ENCODE results near the gene SCN5A.

SCN5A gene

DNA sequence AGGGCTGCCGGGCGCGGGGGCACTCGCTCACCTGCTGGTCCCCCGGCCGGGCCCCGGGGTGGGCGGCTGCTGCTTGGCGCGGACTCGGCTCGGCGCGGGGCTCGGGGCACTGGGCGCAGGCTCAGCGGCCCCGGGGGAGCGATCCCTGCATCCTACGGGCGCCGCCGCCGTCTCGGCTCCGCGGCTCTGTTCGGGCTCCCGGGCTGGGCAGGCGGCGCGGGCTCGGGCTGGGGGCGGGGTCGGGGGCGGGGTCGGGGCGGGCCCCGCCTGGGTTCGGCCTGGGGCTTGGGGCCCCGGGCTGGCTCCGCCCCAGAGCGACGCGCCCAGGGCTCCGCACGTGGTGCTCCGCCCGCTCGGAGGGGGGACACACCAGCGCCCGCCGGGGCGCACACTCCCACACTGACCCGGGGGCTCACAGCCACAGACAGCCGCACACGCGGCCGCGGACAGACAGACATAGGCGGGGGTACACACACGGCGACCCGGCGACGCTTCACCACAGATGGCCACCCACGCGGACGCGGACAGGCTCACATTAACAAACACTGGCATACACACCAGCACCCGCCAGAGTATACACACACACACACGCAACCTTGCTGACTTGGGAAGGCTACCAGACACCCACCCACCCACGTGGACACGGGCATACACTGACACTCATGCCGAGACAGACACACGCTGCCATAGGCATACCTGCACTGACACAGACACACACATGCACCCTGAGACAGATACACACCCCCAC is at the start of gene SCN5A:
Gene SCN5A (minus strand): TSS at position 188 of the 748 bp plus-strand sequence. CDS start 16,380 bp downstream, outside the sequence.
- DNase-seq: peak; percentile 39

DNA sequence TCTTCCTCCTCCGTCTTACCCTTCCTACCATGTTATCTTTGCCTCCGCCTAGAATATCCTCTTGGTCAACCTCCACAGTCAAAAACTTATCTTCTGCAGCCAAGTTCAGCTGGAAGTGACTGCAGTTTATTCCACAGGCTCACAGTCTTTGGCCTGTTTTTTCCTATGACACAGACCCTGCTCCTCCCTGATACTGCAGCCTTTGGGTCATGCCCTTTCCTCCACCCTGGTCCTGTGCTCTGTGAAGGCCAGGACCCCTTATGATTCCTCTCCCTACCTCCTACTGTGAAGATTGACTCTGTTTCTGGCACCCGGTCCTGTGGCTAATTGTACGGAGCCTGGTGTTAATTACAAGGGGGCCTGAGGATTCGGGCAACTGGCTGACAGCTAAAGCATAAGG is 49.3 kb upstream of the SCN5A start:
- no peak for DNase-seq

DNA sequence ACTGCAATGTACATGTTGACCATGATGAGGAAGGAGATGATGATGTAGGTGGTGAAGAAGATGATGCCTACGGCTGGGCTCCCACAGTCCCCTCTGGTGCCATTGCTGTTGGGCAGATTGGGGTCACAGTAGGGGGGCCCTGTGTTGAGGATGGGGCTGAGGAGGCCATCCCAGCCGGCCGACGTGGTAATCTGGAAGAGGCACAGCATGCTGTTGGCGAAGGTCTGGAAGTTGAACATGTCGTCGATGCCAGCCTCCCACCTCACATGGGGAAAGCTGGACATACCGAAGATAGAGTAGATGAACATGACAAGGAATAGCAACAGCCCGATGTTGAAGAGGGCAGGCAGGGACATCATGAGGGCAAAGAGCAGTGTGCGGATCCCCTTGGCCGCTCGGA is 48.6 kb upstream of the SCN5A start:
- DNase-seq: no peak

DNA sequence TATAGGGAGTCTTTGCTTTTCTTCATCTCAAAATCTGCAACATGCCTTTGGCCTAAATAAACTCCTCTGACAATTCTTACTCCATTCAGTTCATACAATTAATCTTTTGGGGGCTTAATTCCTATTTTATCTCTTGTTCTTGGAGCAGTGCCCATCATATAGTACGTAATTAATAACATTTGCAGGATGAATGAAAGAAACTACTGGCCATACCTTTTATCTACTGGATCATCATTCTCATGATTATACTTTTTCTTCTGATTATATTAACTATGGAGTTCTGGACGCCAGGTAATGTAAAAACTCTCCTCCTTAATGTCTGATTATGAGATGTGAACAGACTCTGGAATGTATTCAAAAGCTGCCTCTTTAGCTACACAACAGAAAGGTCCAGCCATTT is 46.5 kb upstream of the SCN5A start:
- DNase-seq: no peak

DNA sequence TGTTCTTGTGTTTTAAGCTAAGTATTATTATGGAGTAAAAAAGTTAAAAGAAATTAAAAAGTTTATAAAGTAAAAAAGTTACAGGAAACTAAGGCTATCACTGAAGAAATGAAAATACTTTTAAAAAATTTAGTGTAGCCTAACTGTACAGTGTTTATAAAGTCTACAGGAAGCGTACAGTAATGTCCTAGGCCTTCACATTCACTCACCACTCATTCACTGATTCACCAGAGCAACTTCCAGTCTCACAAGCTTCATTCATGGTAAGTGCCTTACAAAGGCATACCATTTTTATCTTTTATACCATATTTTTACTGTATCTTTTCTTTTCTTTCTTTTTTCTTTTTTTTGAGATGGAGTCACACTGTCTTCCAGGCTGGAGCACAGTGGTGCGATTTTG is 40.7 kb upstream of the SCN5A start:
- DNase-seq: no peak

DNA sequence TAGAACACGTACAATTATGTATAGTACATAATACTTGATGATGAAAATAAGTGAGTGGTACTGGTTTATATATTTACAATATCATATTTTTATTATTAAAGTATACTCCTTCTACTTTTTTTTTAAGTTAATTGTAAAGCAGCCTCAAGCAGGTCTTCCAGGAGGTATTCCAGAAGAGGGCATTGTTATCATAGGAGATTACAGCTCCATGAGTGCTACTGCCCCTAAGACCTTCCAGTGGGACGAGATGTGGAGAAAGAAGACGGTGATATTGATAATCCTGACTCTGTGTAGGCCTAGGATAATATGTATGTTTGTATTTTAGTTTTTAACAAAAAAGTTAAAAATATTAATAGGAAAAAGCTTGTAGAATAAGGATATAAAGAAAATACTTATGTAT is 40.3 kb upstream of the SCN5A start:
- DNase-seq: no peak

DNA sequence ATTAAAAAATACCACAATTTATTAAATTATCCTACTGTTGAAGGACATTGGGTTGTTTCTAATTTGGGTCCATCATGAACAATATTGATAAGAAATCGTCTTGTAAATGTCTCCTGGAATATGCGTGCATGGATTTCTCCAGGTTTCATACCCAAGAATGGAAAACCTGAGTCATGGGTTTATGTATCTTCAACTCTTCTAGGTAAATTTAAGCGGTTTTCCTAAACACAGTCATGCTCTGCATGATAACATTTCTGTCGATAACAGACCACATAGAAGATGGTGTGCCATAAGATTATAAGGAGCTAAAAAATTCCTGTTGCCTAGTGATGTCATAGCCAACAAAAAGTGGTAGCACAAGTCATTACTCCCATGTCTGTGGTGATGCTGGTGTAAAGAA is 39.9 kb upstream of the SCN5A start:
- DNase-seq: no peak

DNA sequence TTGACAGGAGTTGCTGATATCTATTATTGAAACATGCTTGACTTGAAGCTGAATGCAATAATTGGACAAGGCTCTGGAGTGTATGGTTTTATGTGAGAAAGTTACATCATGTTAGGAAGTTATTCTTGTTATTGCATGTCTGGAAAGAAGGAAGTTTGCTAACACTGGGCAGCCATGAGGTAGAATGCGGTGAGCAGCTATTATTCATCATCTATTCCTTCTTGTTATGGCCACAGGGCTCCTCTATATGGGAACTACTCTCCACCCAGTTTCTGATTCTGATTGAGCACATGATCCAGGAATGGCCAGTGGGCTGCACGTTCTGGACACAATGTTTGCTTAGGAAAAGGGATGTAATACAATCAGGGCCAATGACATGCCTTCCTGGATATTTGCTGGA is 37.8 kb upstream of the SCN5A start:
- no peak for DNase-seq

DNA sequence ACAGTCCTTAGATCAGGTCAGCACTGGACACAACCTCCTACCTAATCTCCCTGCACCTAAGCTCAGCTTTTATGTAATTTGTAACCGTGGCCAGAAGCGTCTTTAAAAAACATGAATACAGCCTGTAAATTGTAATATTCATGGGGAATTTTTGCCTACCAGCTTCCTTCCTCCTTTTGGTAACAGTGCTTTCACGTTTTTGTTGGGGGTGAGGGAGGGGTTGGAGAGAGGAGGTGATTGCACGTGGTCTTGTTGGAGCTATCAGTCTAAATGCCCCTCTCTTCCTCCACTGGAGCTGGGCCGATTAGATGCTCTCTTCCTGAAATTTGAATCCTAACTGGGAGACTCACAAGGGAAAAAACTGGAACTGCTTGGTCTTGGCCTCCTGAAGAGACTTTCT is 35.1 kb upstream of the SCN5A start:
- DNase-seq: no peak

DNA sequence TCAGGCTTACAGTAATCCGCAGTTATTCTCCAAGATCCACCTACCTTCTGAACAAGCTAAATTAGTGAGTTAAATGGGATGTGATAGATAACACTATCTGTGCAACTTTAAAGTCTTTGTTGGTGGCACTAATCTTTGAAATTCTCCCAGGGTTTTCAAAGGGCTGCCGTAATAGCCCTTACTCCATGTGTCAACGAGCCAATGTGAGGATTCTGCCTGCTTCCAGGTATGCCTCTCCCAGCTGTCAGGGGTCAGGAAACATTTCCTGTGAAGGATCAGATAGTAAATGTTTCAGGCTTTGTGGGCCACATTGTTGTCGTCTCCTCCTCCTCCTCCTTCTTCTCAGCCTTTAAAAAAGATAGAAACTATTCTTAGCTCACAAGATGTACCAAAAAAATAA is 20.2 kb upstream of the SCN5A start:
- DNase-seq: no peak

DNA sequence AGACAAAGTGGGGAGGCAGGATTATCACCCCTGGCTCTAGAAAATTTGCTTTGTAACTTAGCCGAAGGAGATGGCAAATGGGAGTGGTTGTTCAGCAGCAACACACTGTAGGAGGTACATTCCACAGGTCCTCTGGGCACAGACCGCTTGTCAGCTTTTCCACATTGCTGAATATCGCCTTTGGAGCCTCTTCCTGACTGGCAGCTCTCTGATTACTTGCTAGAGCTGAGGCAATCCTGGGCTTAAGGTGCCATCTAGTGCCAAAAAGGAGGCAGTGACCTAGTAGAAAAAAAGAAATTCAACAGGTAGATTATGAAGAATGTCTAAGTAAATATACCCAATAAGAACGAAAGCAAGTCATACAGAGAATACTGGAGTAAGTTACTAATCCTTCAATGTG is 13.1 kb upstream of the SCN5A start:
- no peak for DNase-seq

DNA sequence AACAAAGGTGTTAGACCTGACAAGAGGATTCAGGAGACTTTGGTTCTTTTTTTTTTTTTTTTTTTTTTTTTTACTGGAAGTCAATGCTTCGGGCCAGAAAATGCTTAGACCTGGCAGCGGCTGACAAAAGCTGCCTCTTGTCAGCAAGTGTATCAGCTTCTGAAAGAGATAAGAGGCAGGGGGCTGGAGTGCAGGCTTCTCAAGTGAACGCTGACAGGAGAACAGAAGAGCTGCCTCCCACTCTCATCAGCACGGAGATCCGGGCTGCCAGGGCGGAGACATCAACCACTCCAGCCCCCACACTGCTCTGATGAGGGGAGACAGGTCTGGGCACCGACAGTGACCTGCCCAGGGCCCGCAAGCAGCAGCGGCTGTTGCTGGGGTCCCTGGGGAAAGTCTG is 9.4 kb upstream of the SCN5A start:
- no peak for DNase-seq

DNA sequence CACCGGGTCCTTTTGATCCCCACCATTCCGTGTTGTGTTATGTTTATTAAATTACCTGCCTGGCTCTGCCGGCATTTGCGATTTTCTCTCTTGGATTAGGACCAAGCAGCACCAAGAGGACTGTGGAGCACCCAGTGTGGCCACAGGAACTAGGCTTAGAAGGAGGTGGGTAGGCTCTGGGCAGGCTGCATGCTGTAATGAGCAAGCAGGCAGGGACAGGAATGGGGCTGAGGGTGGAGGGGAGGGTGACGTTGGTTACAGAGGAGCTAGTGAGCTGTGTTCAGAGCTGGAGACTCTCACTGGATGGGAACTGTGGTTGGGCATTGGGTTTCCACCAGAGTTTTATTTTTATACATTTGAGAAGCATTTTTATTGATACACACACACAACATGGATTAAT is 7.9 kb upstream of the SCN5A start:
- no peak for DNase-seq

DNA sequence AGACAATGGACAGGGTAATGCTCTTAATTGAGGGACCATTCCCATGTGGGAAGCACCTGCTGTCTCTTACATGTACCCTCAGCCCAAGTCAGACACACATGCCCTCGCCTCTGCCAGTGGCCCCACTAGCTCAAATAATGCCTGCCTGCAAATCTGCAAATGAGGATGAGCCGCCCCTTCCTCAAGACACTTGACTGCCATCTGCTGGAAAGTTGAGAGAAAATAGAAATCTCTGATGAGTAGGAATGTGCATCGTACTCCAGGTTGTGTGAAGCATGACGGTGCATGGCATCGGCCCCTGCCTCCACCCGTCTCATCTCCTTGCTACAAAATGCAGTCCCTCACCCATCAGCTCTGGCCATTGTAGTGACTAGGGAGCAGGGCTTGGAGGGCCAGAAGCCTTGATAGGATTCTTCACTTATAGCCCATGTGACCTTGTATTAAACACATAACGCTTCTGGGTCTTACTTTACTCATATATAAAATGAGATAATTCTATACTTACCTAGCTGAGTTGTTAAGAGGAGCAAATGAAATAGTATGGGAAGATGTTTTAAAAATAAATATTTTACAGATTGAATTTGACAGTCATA is 6.3 kb upstream of the SCN5A start:
- DNase-seq: no peak

DNA sequence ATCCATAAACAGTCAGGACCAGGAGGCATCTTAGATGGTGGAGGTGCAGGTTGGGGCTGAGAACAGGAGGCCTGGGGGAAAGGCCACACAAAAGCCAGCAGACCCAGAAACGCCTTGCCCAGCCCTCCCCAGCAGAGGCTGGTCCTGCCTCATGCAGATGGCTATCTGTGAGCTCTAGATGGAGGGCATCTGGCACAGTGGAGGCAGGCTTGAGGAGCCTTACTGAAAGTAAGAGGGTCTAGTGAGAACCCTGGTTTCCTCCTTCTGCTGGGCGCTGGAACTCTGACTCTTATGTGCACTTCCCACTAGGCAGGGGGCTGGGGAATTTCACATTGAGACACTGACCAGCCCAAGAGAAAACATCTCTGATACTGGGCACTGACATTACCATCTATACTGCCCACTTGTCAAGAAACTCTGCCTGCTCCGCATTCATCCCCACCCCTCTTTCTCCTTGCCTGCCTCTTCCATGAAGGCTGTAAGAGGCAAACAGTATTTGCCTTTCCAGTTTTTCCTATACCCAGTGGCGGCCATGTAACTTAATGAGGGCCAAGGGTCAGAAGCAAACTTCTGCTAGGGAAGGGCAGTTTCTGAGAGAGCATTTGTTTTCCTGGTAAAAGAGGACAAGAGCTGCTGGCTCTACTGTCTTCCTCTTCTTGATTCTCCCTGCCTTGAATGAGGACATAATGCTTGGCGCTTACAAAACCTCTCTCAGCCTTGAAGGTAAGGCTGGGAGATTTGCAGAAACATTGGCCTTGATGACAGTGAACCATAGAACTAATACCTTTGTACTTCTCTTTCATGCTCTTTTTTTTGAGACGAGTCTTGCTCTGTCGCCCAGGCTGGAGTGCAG is 4.4 kb upstream of the SCN5A start:
- no peak for DNase-seq

DNA sequence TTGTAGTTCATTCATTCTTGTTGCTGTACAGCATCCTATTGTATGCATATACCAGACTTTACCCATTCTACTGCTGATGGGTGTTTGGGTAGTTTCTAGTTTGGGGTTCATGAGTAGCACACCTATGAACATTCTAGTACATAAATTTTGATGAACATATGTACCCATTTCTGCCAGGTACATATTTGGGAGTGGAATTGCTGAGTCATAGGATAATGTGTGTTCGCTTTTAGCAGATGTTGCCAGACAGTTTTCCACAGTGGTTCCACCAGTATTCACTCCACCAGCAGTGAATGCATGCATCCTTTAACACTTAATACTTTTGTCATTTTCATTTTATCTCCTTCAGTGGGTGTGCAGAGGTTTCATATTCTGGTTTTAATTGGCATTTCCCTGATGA is 3.4 kb upstream of the SCN5A start:
- no peak for DNase-seq

DNA sequence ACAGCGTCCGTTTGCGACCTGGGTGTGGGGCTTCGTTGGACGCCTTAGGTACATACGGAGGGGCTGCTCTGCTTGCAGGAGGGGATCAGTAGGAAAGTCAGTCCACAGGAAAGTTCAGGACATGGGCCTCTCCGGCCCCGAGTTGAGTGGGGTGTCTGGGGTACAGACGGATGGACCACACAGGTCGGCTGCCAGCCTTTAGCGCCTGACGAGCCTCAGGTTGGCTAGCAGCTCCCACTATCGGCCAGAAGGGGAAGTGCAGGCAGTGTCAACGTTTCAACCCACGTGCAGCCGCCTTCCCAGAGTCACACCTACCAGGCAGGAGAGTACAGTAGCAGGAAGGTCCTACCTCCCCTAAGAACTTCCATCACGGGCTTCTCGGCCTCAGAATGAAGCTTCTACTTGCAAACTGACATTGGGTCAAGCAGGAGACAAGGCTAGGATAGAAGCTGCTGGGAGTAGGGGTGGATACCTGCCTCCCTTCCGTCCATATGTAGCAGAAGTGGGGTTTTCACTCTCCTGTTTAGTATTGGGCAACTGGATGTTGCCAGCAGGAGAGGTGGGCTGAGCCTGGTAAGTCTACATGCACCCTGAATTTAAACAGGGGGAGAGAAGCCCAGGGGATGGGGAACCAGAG is 1.8 kb upstream of the SCN5A start:
- peak; percentile 61 for DNase-seq

DNA sequence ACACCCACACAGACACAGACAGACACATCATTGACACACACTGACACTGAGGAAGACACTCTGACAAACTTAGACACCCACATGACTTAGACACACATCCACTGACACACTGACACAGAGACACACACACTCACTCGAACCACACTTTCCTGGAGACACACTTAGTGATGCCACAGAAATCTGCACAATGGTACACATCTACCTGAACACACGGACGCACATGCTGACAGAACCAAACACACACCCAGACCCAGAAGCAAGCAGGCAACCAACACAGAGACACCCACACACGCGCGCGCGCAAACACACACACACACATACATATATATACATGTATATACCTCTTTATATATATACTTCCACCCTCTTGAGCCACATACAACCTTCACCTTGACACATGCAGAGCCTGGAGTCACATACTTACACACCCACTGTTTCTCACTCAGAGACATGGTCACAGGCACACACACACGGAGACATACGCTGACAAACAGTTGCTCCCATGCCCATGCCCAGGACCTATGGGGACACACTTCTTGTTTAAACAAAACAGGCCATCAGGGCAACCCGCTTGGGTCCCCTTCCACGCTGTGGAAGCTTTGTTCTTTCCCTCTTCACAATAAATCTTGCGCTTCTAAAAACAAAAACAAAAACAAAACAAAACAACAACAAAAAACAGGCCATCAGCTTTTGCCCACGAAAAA is 913 bp upstream of the SCN5A start:
- DNase-seq: no peak

DNA sequence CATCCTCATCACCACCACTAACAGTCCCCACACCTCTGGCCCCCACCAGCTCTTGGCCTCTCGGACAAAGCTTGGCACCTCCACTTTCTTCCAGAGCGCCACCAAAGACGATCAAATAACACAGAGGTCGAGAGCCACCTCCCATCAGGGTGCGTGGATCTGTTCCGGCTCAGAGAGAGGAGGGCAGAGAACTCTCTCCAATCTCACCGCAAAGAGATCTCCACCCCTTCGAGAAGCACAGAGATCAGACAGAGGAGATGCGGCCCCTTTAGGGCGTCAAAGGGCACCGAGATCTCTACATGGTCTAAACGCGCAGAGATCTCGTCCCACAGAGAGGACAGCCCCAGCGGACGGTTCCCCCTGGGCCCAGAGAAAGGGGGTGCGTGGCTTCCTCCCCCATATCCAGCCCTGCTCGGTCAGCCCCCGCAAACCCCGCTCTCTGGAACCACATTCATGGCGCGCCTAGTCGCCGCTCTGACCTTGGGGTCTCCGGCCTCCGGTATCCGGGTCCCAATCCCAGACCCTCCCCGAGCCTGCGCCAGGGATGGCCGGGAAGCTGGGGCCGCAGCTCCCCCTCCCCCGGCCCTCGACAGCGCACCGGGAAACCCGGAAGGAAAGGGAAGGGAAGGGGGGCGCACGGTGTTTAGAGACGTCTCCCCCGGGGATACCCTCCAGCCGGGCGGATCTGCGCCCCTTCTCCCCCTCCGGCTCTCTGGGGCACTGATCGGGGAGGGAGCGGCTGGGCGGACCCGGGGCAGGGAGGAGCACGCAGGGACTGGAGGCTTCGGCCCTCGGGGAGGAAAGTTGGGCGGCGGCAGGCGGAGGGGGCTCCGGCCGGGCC is 608 bp downstream of the SCN5A start:
- DNase-seq: no peak

DNA sequence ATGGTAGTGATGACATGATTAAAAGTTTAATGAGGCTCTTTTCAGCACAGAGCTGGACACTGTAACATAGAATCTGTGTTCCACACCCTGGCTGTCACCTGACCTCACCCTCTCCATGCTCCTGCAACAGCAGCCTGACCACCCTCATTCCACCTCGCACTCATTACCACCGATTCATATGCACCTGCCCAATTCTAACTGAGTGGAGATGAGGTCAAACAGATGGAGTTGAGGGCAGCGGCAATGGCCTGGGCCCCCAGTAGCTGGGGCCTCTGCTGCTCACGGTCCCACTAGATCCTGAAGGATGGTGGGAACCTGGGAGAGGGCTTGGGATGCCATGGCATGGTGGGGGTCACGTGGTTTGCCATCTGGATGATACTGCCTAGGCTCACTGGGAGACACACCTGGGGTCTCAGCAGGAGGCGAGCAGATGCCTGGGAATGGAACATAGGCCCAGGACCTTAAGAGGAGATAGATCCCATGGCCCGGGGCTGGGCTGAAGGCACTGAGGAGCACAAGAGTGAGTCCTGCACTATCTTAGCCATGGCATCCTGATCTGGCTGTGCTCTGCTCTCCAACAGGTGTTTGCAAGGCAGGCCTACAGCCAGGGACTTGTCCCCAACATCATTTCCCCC is 1.3 kb downstream of the SCN5A start:
- no peak for DNase-seq

DNA sequence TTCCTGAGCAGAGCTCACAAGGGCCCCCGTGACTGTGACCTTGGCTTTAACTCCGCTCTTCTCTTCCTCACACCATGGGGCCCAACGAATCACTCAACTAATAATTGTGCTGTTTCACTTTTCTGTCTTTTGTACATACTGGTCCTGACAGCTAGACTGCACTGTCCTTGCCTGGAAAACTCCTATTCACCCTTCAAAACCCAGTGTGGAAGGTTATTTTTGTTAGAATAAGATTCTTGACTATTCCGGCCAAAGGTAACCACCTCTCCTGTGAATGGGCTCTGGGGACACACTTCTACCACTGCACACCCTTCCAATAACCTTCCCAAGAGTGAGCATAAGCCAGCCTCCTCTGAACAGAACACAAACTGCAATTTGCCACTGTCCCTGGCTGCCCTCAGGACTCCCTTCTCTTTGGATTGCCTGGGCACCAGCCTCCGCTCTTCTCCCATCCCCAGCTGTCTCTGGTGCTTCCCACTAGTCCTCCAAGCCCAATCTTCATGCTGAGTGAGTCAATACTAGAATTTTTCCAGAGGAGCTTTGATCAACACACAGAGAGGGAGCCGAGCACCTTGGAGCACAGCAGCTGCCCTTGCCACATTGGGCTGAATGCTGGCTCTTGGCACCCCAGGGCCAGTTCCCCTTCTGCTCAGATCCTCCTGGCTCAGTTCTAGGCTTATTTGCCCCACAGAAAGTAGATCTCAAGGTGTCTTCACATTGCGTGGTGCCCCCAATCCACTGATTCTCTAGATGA is 2.1 kb downstream of the SCN5A start:
- no peak for DNase-seq

All from activated effector memory CD4-positive, alpha-beta T cell treated with Interleukin-2 at 50 U/mL for 16 hours (primary cell).